Spleen (tissue), 11 donors: ENCODE measurements around the gene CABP2. TPM values are rescaled to one million over a fixed set of nuclear protein-coding genes. Genes with fewer than 3 reads are reported as not detected.

Experiments
- DNase-seq: peaks from one replicate; pipeline ENCODE4 v3.0.0-alpha.2; 2020
- H3K27ac ChIP-seq, 8 donors: fragments of 200-600 bp; sonication (generic) in 7 of 8; 1 replicate in 4 of 8; 2 replicates in 4 of 8; pipeline versions ENCODE4 v1.5.0 to v1.8.0; 2016 to 2021; ENCODE audit warnings: inconsistent platforms in 4 of 8, mild to moderate bottlenecking in 4 of 8, moderate library complexity in 1 of 8
- H3K27me3 ChIP-seq, 7 donors: fragments of 200-600 bp; sonication (generic) in 6 of 7; replicated peaks in 1 of 7; 1 replicate in 4 of 7; 2 replicates in 3 of 7; pipeline versions ENCODE4 v1.5.0 to v1.8.0; 2016 to 2021; ENCODE audit warnings: inconsistent platforms in 3 of 7, mild to moderate bottlenecking in 1 of 7
- H3K36me3 ChIP-seq, 6 donors: fragments of 200-600 bp; sonication (generic) in 5 of 6; 1 replicate in 4 of 6; 2 replicates in 2 of 6; pipeline versions ENCODE4 v1.5.0 to v1.8.0; 2016 to 2021; ENCODE audit warnings: inconsistent platforms in 2 of 6
- H3K4me1 ChIP-seq, 6 donors: fragments of 200-600 bp; sonication (generic) in 5 of 6; 1 replicate in 3 of 6; 2 replicates in 3 of 6; pipeline versions ENCODE4 v1.5.0 to v1.8.0; 2016 to 2021; ENCODE audit warnings: inconsistent platforms in 3 of 6
- H3K4me3 ChIP-seq, 8 donors: fragments of 200-600 bp; sonication (generic) in 7 of 8; 1 replicate in 4 of 8; 2 replicates in 4 of 8; pipeline versions ENCODE4 v1.5.0 to v1.8.0; 2016 to 2021; ENCODE audit warnings: inconsistent platforms in 4 of 8, mild to moderate bottlenecking in 4 of 8, moderate library complexity in 2 of 8
- H3K9me3 ChIP-seq, 8 donors: fragments of 200-600 bp; sonication (generic) in 7 of 8; 1 replicate in 4 of 8; 2 replicates in 4 of 8; pipeline versions ENCODE4 v1.5.0 to v1.8.0; 2016 to 2021; ENCODE audit warnings: inconsistent platforms in 4 of 8
- CTCF ChIP-seq, 11 experiments: fragments of 200-600 bp in 7 of 11; fragments of 450-650 bp in 4 of 11; sonication (generic) in 4 of 11; IDR thresholded peaks in 8 of 11; conservative IDR thresholded peaks in 3 of 11; 1 replicate in 7 of 11; 2 replicates in 4 of 11; pipeline versions ENCODE4 v1.4.0 to v1.8.0; 2016 to 2021; ENCODE audit warnings: antibody characterized with exemption in 11 of 11, inconsistent platforms in 4 of 11, mild to moderate bottlenecking in 1 of 11
- POLR2A ChIP-seq, 3 donors: fragments of 450-650 bp; IDR thresholded peaks; one replicate each; pipeline ENCODE4 v1.5.1; 2017; ENCODE audit warnings: antibody characterized with exemption in 3 of 3, mild to moderate bottlenecking in 1 of 3
- POLR2AphosphoS5 ChIP-seq, 3 donors: sonication (generic); formaldehyde crosslinking; IDR thresholded peaks; one replicate each; pipeline ENCODE4 v1.5.1; 2017; ENCODE audit warnings: antibody characterized with exemption in 3 of 3
- WGBS, 5 donors: extraction: QIAGEN DNeasy Blood & Tissue Kit in 3 of 5; methylation state at CpG; one replicate each; pipeline versions ENCODE4 v1.1.5 to v1.1.7; 2013 to 2018; 5-methylcytosine and 5-hydroxymethylcytosine counted together
- intact Hi-C: fragments of 100-400 bp; cut with DNase I; formaldehyde crosslinking; loops from one replicate; pipeline ENCODE4 v1.15.0; 2023; ENCODE audit warnings: low total_unique reads
- polyA plus RNA-seq, 3 donors: library from polyadenylated mRNA; stranded (reverse); fragments of 200-250 nt; gene quantifications; one replicate each; pipeline ENCODE4 v1.2.1, GENCODE V29; 2013
- total RNA-seq, 7 donors: library from RNA; depleted of rRNA in 3 of 7; stranded (reverse); fragments of >200 nt in 3 of 7; fragmentation: NEBNext Ultra II Directional in 4 of 7; extraction: Animal tissue kit (Norgen Biotek cat#: 25700) in 4 of 7; gene quantifications; one replicate each; pipeline versions ENCODE4 v1.1.0 to v1.2.1, GENCODE V29; 2016 to 2021
- donor health status: healthy with polysubstance abuse.
- donor health status: DM: no; HTN: no; CAD: no; lungs with moderate emphysema.
- donor health status: DM: no; HTN: no; CAD: no.
- donor health status: Bipolar disorder and iron deficiency.
- donor health status: healthy.
- donor health status: DM: no; HTN: no; CAD: no.
- donor health status: DM: yes; HTN: yes; CAD: no.

Gene CABP2
- total and polyA plus RNA-seq, 10 donors: not detected

DNA sequence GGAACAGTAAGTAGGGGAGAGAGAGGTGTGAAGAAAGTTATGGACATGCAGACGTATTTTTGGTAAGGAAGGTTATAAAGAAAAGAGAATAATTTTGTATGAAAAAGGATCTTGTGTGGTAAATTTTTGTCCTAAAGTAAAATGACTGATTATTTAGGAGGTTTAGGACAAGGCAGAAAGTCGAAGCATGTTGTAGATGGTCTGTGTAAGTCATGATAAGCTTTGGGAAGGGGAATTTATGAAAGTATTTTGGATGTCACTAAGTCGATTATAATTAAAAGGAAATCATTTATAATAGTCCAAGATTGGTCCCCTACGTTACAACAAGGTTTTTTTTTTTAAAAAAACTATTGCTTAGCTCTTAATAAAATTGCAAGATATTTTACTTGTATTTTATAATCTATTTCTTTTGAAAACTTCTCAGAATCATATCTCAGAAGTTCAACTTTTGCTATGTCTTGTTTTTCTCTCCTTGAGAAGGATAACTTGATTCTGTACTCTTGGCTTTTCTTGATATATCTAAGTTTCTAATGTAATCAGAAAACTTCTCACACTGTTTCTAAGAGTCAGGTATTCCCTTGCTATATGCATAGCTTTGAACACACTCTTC is 10.9 kb upstream of the CABP2 start:
- WGBS, 5 donors: 31 to 41% (median 40%) methylated on average over 4 of the region's 4 CpGs
- Histone ChIP-seq H3K9me3 (peaks cover 0 to 35% (median 27%) of the 10 kb centered on the region in 8 donors), H3K4me3 (no peak overlapping the region), H3K27me3 (peaks cover 0 to 12% (median 0%) of the 10 kb centered on the region in 7 donors), H3K36me3 (no peaks in the 10 kb centered on the region), H3K27ac (no peak overlapping the region), H3K4me1 (no peaks in the 10 kb centered on the region)
- intact Hi-C loops: no loop called here
- no peak for TF ChIP-seq POLR2AphosphoS5 (IDR thresholded peaks at IDR 0.05)
- no peak for TF ChIP-seq POLR2A (IDR thresholded peaks at IDR 0.05)
- no peak for TF ChIP-seq CTCF (IDR thresholded peaks at IDR 0.05 in 8 of 11, conservative IDR thresholded peaks at IDR 0.05 in 3 of 11)
- DNase-seq: no peak

GRCh38 chr11:67532889-67533288 is 9.6 kb upstream of the CABP2 start:
- intact Hi-C loops: no loop called here
- WGBS, 5 donors: 88 to 95% (median 90%) methylated on average over 2 of the region's 2 CpGs
- Histone ChIP-seq H3K9me3 (peaks cover 0 to 35% (median 27%) of the 10 kb centered on the region in 8 donors), H3K27me3 (peaks cover 0 to 8% (median 0%) of the 10 kb centered on the region in 7 donors), H3K4me1 (no peaks in the 10 kb centered on the region), H3K27ac (no peak overlapping the region), H3K36me3 (no peaks in the 10 kb centered on the region), H3K4me3 (no peak overlapping the region)
- TF ChIP-seq POLR2A (IDR thresholded peaks at IDR 0.05): no peak
- DNase-seq: no peak

GRCh38 chr11:67530282-67530592 is 7.0 kb upstream of the CABP2 start:
- H3K4me3 ChIP-seq: no peak overlapping the region
- no peak overlapping the region for H3K27ac ChIP-seq
- TF ChIP-seq POLR2A (IDR thresholded peaks at IDR 0.05) (no peak), POLR2AphosphoS5 (IDR thresholded peaks at IDR 0.05) (no peak), CTCF (IDR thresholded peaks at IDR 0.05 in 8 of 11, conservative IDR thresholded peaks at IDR 0.05 in 3 of 11) (no peak)
- no peaks in the 10 kb centered on the region for H3K4me1 ChIP-seq
- no peak for DNase-seq
- WGBS, 5 donors: 85 to 93% (median 90%) methylated on average over 5 of the region's 5 CpGs
- intact Hi-C loops: no loop called here
- H3K27me3 ChIP-seq: peaks cover 0 to 15% (median 0%) of the 10 kb centered on the region in 7 donors
- no peaks in the 10 kb centered on the region for H3K36me3 ChIP-seq
- peaks cover 0 to 30% (median 23%) of the 10 kb centered on the region in 8 donors for H3K9me3 ChIP-seq

DNA sequence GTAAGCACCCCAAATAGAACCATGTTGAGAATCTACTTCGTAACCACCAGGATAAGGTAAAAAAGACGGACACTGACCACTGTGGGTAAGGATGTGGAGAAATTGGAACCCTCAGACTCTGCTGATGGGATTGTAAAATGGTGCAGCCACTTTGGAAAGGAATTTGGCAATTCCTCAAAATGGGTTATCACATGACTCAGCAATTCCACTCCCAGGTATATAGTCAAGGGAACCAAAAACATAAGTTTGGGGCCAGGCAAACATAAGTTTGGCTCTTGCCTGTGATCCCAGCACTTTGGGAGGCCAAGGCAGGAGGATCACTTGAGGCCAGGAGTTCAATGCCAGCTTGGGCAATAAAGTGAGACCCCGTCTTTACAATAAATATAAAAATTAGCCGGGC is 5.1 kb upstream of the CABP2 start:
- intact Hi-C loops: no loop called here
- Histone ChIP-seq H3K27ac (no peak overlapping the region), H3K4me3 (no peak overlapping the region), H3K27me3 (peaks cover 0 to 24% (median 0%) of the 10 kb centered on the region in 7 donors), H3K36me3 (no peaks in the 10 kb centered on the region), H3K4me1 (no peaks in the 10 kb centered on the region), H3K9me3 (peaks cover 0 to 11% (median 6%) of the 10 kb centered on the region in 8 donors)
- no peak for DNase-seq
- 85 to 94% (median 89%) methylated on average over 4 of the region's 4 CpGs for WGBS, 5 donors
- TF ChIP-seq POLR2AphosphoS5 (IDR thresholded peaks at IDR 0.05) (no peak), CTCF (IDR thresholded peaks at IDR 0.05 in 8 of 11, conservative IDR thresholded peaks at IDR 0.05 in 3 of 11) (no peak), POLR2A (IDR thresholded peaks at IDR 0.05) (no peak)
